ENCODE data around the gene ATG101.

GRCh38 chr12:52082669-52082987 is 12.8 kb downstream of the ATG101 start:
- TF ChIP-seq, protein P1, sequence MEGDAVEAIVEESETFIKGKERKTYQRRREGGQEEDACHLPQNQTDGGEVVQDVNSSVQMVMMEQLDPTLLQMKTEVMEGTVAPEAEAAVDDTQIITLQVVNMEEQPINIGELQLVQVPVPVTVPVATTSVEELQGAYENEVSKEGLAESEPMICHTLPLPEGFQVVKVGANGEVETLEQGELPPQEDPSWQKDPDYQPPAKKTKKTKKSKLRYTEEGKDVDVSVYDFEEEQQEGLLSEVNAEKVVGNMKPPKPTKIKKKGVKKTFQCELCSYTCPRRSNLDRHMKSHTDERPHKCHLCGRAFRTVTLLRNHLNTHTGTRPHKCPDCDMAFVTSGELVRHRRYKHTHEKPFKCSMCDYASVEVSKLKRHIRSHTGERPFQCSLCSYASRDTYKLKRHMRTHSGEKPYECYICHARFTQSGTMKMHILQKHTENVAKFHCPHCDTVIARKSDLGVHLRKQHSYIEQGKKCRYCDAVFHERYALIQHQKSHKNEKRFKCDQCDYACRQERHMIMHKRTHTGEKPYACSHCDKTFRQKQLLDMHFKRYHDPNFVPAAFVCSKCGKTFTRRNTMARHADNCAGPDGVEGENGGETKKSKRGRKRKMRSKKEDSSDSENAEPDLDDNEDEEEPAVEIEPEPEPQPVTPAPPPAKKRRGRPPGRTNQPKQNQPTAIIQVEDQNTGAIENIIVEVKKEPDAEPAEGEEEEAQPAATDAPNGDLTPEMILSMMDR (conservative IDR thresholded peaks at IDR 0.05 in 1 of 2, IDR thresholded peaks at IDR 0.05 in 1 of 2; ENCODE audit: extremely low read depth in 1 of 2, insufficient read depth in 1 of 2, low read depth in 1 of 2, low read length in 2 of 2): no peak
- no peak for TF ChIP-seq EZH2 (IDR thresholded peaks at IDR 0.05; ENCODE audit: borderline replicate concordance, low read length)
